ENCODE data around the gene TMEM147.
A peak's percentile ranks its signal among the peaks of the same experiment; 100 is the strongest.
"Not testable (repeated sequence)": the region's sequence is repeated elsewhere in the genome, so short reads cannot be mapped to it uniquely, and the experiment has no call there.

The TMEM147 gene

DNA sequence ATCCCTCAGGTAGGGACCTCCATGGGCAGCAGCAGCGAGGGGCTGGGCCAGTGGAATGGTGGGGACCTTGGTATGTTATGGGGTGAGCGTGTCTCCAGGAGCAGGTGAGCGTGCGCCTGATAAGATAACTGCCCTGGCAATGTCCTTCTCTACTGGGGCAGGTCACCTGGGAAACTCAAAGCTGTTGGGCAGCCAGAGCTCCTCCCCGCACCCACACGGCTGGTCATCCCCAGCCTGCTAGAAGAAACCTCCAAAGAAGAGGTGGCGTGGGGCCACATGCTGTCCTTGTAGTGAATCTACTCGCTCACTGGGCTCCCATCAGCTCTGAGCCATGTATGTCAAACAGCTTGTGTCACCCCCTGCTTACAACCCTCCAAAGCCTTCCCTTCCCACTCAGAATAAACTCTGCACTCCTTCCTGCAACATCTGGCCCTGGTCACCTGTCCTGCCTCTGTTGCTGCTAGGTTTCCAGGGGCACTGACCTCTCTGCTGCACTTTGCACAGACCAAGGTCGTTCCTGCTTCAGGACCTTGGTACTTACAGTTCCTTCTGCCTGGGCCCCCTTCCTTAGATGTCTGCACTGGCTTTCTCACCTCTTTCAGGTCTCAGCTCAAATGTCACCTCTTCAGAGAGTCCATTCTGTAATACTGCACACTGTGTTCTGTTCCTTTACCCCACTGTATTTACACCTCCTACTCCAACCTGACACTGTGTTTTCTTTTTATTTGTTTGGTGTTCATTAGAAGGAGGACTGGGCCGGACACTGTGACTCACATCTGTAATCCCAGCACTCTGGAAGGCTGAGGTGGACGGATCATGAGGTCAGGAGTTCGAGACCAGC lies 19.8 kb downstream of the TMEM147 start:
- no peak for DNase-seq

DNA sequence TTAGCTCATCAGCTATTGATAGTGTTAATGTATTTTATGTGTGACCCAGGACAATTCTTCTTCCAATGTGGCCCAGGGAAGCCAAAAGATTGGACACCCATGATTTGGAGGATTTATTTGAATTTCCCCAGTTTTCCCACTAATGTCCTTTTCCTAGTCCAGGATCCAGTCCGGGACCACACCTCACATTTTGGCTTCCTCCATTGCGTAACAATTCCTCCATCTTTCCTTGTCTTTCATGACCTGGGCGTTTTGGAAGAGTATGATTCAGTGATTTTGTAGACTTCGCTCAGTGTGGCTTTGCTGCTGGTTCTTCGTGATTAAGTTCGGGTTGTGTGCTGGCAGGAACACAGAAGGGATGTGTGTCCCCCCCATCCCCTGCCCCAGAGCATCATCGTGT lies 21.3 kb downstream of the TMEM147 start:
- no peak for DNase-seq

DNA sequence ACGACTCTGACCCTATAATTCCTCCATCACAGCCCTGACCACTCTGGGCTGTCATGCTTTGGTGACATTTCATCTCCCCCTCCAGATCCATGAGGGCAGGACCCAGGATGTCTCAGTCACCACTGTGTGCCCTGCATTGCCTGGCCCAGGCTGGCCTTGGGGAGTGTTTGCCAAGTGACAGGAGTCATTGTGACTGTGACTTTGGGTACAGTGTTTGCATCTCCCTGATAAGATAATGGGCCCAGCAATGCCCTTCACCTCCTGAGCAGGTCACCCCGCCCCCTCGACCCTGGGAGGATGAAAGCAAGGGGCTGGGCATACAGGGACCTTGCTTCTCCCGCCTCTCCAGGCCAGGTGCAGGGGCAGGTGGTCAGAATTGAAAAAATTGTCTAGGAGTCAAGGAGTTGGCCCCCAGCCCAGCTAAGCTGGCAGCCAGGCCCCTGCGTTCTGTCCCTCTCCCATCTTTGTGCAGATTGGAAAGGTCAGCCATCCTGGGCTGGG lies 23.9 kb downstream of the TMEM147 start:
- DNase-seq, result no peak

DNA sequence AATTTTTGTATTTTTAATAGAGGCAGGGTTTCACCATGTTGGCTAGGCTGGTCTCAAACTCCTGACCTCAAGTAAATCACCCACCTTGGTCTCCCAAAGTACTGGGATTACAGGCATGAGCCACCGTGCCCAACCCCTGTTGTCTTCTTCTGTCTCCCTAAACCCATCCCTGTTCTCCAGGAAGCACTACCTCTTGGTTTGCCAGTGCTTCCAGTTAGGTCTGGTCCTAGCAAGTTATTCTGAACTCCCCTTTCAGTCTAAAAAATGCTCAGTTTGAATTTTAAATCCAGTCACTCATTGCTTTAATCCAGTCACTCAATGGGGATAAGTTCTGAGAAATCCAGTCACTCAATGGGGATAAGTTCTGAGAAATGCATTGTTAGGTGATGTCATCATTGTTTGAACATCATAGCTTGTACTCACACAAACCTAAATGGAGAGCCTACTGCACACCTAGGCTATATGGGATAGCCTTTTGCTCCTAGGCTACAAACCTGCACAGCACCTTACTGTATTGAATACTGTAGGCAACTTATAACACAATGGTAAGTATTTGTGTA lies 26.1 kb downstream of the TMEM147 start:
- no peak for DNase-seq

DNA sequence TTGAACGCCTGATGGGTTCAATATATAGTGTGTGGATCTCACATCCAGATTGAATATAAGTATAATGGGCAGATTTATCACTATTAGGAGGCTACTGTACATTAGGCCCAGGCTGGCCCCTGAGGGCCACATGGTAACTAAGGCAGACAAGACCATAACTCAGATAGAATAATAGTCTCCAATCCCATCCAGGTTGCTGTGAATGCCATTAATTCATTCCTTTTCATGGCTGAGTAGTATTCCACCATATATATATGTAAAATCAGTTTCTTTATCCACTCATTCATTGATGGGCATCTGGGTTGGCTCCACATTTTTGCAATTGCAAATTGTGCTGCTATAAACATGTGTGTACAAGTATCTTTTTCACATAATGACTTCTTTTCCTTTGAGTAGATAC lies 32.5 kb downstream of the TMEM147 start:
- DNase-seq, result no peak

DNA sequence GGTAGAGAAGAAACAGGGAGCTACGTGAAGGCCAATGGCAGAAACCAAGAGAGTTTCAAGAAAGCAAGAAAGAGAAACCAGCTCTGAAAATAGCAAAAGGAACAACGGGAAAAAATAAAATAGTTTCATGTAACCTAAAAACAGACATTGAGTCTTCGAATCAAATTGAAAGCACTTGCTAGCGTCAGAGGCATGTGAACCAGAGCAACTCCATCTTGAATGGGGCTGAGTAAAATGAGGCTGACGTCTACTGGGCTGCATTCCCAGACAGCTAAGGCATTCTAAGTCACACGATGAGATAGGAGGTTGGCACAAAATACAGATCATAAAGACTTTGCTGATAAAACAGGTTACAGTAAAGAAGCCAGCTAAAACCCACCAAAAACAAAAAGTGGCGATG lies 33.3 kb downstream of the TMEM147 start:
- no peak for DNase-seq

DNA sequence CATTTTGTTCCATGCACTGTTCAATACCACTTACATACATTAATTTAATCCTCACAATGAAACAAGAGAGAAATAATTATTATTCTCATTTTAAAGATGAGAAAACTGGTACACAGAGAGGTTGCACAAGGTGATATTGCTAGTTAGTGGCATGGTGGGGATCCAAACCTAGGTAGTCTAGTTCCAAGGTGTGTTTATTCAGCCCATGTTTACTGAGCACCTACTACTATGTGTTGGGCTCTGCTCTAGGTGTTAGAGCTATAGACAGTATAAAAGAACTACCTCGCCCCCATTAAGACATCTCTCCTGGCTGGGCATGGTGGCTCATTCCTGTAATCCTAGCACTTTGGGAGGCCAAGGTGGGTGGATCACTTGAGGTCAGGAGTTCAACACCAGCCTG lies 37.3 kb downstream of the TMEM147 start:
- DNase-seq, result no peak

DNA sequence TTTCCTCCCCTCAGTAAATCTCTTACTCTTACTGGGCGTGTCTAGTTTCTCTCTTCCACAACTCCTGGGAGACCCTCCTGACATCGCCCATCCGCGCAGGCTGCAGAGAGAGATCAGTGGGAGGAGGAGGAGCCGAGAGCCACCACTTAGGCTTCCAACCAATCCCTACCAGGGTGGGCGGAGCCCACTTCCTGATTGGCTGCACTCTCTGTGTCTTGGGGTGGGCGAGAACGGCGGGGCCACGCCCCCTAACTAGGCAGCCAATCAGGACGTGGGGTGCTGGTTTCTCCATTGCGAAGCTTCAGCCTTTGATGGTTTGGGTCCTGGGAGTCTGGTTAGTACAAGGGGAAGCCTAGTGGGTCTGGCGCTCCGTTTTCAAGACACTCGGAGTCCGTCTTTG lies 40.4 kb downstream of the TMEM147 start, which contains the start of gene PMIS2:
PMIS2 (plus strand) TSS at position 326 of the 400 bp plus-strand sequence. CDS start 87 bp downstream, outside the sequence.
- no peak for DNase-seq

DNA sequence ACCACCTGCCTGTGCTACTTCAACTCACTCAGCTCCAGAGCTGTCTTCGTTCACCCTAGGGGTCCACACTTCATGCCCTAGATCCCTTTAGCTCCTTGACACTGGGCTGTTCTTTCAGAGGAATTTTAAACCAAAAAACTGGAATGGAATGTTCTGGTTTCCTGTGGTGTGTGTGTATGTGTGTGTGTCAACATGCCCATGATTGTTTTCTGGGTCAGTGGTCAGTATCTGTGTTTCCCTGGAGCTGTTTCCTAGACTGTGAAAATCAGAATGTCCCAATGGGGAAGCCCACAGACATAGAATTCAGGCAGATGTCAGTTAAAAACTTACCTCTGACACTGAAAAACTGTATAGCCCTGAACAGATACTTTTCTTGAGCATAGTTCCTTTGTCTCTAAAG lies 41.9 kb downstream of the TMEM147 start:
- DNase-seq, result no peak

DNA sequence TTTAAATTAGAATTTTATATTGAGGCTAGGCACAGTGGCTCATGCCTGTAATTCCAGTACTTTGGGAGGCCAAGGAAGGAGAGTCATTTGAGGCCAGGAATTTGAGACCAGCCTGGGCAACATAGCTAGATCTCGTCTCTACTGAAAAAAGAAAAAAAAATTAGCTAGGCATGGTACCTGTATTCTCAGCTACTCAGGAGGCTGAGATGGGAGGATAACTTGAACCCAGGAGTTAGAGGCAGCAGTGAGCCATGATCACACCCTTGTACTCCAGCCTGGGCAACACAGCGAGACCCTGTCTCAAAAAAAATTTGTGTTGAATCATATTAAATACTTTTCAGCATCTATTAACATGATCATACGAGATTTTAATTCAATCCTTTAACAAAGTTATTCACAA lies 45.4 kb downstream of the TMEM147 start:
- DNase-seq, result no peak

DNA sequence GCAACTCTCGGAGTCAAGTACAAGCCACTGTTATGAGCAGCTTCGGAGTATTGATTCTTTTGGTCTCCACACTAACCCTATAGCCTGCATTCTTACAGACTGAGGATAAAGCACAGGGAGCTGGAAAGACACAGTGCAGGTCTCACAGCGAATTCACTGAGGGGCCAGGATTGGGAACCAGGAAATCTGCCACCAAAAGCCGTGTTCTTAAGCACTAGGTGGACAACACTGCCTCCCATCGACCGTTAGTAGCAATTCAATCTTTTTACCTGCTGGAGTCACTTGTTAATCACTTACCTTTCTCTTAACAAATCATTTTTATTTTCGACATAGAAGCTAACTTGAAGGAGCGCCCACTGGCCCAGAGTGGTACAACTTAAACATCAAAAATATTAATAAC lies 46.8 kb downstream of the TMEM147 start:
- DNase-seq, result peak; percentile 56

DNA sequence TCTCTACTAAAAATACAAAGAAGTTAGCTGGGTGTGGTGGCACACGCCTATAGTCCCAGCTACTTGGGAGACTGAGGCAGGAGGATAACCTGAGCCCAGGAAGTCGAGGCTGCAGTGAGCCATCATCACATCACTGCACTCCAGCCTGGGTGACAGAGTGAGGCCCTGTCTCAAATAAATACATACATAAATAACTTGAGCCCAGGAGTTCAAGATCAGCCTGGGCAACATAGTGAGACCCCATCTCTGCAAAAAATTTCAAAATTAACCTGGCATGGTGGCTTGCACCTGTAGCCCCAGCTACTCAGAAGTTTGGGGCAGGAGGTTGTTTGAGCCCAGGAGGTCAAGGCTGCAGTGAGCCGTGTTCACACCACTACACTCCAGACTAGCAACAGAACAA lies 49.6 kb downstream of the TMEM147 start:
- DNase-seq, result not testable (repeated sequence)

DNA sequence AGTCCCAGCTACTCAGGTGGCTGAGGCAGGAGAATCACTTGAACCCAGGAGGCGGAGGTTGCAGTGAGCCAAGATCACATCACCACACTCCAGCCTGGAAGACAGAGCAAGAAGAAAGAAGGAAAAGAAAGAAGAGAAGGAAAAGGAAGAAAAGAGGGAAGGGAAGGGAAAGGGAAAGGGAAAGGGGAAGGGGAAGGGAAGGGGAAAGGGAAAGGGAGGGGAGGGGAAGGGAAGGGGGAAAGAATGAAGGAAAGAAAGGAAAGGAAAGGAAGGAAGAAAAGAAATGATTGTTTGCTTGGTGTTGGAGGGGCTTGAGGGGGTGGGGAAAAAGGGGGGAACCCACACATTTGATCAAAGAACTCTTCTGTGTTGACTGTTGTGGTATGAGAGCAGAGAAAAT lies 50.5 kb downstream of the TMEM147 start:
- no peak for DNase-seq

DNA sequence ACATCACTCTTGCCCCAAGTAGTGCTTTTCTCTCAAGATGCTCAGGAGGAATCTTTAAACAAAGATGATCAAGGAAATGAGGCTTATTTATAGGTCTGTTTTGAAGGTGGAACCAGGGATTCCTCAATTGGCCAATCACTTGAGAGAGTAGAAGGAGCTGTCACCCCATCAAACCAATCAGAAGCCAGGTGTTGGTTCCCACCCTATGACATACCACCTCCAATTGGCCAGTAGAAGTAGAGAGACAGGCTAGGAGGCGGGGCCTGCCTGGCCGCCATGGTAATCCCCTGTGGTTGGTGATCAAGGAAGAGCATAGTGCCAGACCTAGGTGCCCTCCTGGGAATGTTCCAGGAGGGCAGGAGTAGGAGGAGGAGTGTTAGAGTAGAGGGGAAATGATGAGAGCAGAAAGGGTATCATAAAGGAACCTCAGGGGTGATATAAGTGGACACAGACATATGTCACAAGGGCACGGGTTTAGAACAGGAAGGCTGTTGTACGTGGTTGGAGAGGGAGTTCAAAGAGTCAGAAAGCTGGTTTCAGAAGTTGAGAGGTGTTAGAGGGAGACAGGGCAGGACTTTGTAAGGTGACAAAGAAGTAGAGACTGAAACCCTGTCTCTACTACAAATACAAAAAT lies 51.1 kb downstream of the TMEM147 start:
- no peak for DNase-seq
